Stimulated activated CD4-positive, alpha-beta T cell treated with anti-CD3 and anti-CD28 coated beads, TNF-alpha, amount 100 ng/mL, for 1 hour (primary cell): ENCODE data around the gene TMEM18.

Source experiments
- DNase-seq, 3 donors: peaks; one replicate each; pipeline ENCODE4 v3.0.0-alpha.2; 2020; ENCODE audit warnings: low read depth in 3 of 3, low spot score in 1 of 3

The TMEM18 gene

GRCh38 chr2:622357-622756, 54.8 kb downstream of the TMEM18 start:
- no peak for DNase-seq

- no peak for DNase-seq
These were observed 55.7 kb downstream of the TMEM18 start for GRCh38 chr2:621303-622099.

GRCh38 chr2:620471-621302, 56.5 kb downstream of the TMEM18 start:
- no peak for DNase-seq

- DNase-seq, result no peak
These were observed 57.2 kb downstream of the TMEM18 start for GRCh38 chr2:620004-620403.

- no peak for DNase-seq
These were observed 58.7 kb downstream of the TMEM18 start for GRCh38 chr2:618422-618990.

GRCh38 chr2:618005-618404, 59.2 kb downstream of the TMEM18 start:
- DNase-seq, result no peak
